Stimulated activated CD8-positive, alpha-beta memory T cell treated with anti-CD3 and anti-CD28 coated beads, Interleukin-7, amount 100 ng/mL, for 4 hours (primary cell): ENCODE measurements around the gene GSE1.
"Not testable (repeated sequence)": the region's sequence is repeated elsewhere in the genome, so short reads cannot be mapped to it uniquely, and the experiment has no call there.

ENCODE experiments used
- DNase-seq, 2 donors: peaks; one replicate each; pipeline ENCODE4 v3.0.0-alpha.2; 2020; ENCODE audit warnings: low read depth in 2 of 2

GSE1 gene

DNA sequence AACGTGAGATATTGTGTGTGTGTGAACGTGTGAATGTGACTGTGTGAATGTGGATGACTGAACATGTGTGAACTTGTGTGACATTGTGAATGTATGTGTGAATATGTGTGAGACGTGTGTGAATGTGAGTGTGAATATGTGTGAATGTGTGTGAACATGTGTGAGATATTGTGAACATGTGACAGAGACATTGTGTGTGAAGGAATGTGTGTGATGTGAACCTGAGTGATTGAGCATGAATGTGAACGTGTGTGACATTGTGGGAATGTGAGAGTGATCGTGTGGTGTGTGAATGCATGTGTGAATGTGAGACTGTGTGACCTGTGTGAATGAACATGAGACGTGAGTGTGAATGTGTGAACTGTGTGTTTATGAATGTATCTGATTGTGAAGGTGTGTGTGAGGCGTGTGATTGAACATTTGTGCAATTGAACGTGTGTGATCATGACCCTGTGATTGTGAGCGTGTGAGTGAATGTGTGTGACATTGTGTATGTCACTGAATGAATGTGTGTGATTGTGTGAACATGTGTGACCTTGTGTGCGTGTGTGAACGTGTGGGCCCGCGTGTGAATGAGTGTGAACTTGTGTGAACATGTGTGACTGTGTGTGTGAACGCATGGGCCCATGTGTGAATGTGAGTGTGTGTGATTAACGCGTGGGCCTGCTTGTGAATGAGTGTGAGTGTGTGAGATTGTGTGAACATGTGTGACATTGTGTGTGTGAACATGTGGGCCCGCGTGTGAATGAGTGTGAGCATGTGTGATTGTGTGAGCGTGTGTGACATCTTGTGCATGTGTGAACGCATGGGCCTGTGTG, 23.2 kb upstream of the GSE1 start:
- no peak for DNase-seq

- DNase-seq, result no peak
Observed at GRCh38 chr16:85590506-85590832, 22.7 kb upstream of the GSE1 start.

DNA sequence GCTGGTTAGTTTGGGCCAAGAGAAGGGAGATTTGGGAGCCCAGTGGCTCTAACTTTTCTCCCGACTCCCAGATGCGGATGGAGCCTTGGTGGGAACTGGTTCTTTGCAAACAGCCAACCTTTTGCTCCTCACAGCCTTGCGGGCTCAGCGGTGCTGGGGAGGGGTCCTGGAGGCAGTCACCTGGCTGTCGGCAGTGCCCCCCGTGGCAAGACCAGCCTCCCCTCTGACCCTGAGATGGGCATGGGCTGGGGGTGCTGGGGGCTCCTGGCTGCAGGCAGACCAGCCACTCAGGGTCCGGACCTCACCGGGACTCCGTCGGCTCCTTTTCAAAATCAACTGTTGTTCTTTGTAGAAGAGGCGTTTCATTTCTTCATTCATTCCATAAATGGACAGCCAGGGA, 21.7 kb upstream of the GSE1 start:
- DNase-seq, result no peak

- DNase-seq, result not testable (repeated sequence)
Observed at GRCh38 chr16:85592277-85592676, 20.8 kb upstream of the GSE1 start.

DNA sequence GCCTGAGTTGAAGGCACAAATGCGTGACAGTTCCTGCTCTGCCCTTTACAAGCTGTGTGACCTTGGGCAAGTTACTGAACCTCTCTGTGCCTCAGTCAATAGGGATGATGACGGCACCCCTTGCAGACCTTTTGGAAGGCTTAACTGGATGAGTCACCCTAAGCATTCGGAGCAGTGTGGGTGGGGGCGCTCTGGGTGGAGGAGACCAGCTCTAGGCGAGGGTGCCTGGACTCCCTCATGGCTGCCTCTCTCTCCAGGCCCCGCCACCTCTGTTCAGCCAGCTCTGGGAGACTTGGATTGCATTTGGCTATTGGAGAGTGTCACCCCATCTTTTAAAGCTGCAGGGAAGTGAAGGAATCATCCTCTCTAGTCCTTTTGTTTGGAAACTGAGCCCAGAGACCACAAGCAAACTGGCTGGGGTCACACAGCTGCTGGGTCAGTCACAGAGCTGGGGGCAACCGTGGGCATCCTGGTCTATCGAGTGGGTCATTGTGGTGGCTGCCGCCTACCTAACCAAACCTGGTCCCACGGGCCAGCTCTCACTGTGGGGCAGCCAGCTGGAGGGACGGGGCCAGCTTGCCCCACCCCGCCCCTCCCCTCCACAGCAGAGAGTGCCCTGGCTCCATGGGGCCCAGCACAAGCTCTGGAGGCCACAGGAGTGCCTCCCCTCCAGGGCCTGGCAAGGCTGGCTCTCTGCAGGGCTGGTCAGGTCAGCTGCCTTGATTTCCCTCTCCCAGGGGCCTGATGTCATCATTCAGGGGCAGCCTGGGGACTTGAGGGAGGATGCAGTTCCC, 20.2 kb upstream of the GSE1 start:
- DNase-seq, result no peak

DNA sequence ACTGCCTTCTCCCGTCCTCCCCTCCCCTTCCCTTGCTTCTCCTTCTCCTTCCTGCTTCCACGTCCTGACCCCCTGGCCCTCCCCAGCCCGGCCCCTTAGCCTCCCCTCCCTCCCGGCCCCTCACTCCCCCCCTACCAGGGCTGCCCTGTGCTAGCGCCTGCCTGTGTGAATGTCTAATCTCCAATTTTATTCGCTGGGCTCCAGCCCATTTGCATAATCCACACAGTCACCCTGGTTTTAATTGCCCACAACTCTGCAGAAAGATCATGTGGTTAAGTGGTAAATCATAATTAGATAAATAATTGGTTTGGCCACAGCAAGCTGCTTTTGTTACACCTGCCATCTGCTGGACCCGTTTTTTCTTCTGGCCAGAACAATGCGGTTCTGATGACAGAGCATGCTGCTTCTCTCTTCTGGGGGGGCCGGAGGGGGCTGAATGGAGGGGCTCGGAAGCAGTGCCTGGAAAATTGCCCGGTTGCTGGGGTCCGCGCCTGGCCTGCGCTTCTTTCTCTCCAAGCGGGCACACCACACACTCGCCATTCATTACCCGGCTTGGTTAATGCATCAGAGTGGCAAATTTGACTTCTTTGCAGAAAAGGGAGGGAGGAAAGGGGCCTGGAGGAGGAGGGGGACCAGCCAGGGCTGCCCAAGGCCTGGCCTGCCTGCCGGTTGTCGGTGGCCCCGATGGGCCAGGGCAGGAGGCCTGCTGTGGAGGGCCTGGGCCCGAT, 19.5 kb upstream of the GSE1 start:
- no peak for DNase-seq

- no peak for DNase-seq
Observed at GRCh38 chr16:85594273-85594977, 18.7 kb upstream of the GSE1 start.

DNA sequence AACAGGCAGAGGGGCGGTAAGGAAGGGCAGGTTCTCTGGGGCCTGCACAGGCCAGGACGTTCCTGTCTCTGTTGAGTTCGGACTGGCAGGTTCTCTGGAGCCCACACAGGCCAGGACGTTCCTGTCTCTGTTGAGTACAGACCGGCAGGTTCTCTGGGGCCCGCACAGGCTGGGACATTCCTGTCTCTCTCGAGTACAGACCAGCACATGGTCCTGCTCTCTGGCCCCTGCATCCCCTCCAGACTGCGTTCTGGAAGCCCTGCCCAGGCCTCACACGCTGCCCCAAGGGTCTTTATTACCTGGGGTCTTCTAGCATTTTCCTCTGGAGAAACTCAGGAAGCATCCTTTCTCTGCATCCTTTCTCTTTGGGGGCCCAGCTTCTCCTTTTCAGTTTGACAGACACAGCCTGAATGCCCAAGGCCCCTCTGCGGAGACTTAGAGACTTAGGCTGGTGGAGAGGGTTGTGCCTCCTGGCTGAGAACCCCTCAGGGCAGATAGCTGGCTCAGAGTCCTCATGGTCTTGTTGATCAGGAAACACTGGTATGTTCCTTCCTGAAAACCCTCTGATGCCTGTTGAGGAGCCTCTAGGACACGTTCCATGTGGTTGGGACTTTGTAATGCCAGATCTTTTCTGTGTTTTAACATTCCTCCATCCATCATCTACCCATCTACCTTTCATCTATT, 18.0 kb upstream of the GSE1 start:
- no peak for DNase-seq

DNA sequence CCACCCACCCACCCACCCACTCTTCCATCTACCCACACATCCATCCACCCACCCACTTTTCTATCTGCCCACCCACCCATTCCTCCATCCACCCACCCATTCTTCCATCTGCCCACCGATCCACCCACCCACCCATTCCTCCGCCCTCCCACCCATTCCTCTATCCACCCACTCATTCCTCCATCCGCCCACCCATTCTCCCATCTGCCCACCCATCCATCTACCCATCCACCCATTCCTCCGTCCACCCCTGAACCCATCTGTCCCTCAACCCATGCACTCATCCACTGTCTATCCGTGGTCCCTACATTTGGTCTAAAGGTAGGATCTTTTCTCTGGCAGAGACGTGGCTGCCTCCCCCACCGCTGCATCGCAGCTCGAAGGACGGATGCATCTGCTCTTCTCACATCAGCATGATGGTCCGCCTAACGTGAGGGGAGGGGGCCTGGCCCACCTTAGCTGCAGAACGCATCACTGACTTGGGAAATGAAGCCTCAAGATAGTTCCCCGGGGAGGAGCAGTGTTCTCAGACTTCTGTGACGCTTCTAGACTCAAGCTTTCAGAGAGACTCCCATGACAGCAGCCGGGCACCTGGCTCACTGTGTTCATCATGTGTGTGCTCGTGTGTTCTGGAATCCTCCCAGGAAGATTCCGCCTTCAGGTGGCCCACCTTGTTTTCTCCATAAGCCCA, 17.2 kb upstream of the GSE1 start:
- DNase-seq, result no peak

- DNase-seq, result no peak
Observed at GRCh38 chr16:85598141-85598540, 15.0 kb upstream of the GSE1 start.

GRCh38 chr16:85600078-85600477, 13.0 kb upstream of the GSE1 start:
- DNase-seq, result no peak

DNA sequence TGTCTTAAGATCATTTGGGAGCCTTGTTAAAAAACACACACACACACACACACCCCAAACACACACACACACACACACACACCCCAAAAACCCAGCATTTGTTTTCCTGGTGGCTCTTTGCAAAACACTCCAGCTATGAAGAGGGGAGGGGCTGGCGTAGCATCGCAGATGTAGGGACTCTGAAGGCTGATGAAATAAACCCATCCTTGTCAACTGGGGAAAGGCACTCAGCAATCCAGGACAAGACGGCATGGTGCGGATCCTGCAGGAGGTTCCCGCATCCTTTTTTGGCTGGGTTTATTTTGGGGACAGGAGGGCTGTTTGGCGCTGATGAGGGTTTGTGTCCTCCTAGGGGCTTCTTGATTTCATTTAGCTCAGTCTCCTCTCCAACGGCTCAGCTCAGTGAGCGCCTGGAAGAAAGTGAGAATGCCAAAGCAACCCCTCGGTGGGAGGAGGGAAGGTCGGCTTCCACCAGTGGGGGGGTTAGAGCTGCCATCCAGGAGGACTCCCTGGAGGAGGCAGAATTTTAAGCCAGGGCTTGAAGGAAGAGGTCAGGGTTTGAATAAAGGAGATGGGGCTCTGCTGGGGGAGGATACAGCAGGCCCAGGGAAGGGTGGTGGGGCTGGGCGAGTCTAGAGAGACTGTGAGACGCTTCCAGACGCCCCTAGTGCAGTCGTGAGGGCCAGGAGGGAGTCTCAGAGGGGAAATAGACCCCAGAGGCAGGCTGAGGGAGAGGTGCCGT, 12.4 kb upstream of the GSE1 start:
- no peak for DNase-seq

GRCh38 chr16:85601272-85601639, 11.9 kb upstream of the GSE1 start:
- DNase-seq, result no peak

DNA sequence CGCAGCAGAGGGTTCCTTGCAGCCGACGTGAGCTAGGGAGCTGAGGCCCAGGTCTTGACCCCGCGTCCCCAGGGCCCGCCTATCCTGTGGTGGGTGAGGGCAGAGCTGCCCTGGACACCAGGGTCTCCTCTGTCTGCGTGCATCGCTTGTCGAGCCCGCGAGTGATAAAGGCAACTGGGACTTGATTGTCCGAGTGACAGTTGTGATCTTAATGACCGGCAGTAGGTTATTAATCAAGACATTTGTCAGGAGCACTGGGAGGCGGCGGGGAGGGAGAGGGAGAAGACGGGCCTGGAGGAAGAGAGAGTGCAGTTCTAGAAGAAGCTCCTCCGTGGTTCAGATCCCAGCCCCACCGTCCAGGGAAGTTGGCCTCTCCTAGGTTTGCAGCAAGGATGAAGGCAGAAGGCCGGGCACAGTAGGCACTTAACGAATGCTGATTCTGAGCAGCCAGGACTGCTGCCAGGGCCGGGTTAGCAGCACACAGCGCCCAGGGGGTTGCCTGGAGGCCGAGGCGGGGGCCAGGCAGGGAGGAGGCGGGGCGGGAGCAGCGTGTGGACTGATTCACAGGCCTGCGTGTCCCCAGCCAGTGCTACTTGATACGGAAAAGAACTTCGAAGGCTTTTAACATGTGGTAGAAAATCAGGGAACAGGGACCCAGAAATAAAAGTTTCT, 11.3 kb upstream of the GSE1 start:
- no peak for DNase-seq

- no peak for DNase-seq
Observed at GRCh38 chr16:85602402-85603202, 10.5 kb upstream of the GSE1 start.

DNA sequence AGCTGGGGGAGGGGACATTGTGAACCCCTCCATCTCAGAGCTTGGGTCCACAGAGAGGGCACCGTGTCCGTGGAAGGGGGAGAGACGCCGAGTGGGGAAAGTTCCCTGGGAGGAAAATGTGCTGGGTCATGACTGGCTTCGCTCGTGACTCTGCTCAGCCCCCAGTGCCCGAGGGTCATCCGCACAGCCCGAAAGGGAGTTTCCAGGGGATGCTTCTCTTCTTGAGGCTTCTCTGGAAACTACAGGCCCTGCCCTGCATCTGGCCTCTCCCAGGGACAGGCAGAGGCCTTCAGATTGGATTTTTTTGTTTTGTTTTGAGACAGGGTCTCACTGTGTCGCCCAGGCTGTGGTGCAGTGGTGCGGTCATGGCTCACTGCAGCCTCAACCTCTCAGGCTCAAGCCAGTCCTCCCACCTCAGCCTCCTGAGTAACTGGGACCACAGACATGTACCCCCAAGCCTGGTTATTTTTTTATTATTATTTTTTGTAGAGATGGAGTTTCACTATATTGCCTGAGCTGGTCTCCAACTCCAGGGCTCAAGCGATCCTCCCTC, 9.8 kb upstream of the GSE1 start:
- no peak for DNase-seq

DNA sequence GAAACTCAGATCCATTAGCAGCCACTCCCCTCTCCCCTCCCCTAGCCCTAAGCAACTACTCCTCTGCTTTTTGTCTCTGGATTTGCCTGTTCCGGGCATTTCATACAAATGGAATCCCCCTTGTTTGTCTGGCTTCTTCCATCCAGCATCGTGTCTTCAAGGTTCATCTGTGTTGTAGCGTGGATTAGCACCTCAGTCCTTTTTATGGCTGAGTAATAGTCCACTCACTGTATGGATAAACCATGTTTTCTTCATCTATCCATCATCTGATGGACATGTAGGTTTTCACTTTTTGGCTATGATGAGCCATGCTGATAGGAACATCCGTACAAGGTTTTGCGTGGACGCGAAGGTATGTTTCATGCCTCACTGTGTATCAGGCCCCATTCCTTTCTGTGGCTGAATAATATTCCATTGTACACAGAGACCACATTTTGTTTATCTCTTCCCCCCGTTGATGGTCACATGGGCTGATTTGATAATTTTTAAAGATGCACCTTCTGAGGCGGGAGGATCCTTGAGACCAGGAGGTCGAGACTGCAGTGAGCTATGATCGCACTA, 8.9 kb upstream of the GSE1 start:
- no peak for DNase-seq
